ENCODE results near the gene QPCTL. TPM values are rescaled to one million over a fixed set of nuclear protein-coding genes. Genes with fewer than 3 reads are reported as not detected.

The QPCTL gene
- total and polyA plus RNA-seq, 10 of the 15 experiments (the other 5 are each of a cell fraction or from before 2014, with no cell fraction given): 1.1 to 22.6 (median 11.2) TPM

DNA sequence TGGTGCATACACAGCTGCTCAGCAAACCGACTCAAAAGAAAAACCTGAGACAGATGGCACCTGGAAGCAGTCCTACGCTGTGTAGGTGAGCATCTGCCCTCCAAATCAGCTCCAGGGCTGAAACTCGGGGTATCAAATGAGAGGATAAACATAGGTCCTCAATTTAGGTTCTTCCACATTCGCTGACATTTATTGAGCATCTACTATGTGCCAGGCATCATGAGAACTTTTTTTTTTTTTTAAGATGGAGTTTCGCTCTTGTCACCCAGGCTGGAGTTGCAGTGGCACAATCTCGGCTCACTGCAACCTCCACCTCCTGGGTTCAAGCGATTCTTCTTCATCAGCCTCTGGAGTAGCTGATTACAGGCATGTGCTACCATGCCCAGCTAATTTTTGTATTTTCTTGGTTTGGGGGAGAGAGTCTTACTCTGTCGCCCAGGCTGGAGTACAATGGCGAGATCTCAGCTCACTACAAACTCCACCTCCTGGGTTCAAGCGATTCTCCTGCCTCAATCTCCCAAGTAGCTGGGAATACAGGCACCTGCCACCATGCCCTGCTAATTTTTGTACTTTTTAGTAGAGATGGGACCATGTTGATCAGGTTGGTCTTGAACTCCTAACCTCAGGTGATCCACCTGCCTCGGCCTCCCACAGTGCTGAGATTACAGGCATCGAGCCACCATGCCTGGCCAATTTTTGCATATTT, 13.4 kb downstream of the QPCTL start:
- POLR2A ChIA-PET: interaction anchor here (0.6 to 3.5 kb wide), 8 partner anchors 9 to 211 kb away, joined by 3 to 49 read pairs (median 6); partner anchors contain the start of genes EML2, FBXO46, GIPR and QPCTL
- SMC1A ChIA-PET (ENCODE audit: uncharacterized antibody, unreplicated experiment): interaction anchor here (3.8 to 6.0 kb wide), 3 partner anchors 11 to 25 kb away, joined by 27 to 31 read pairs (median 29); partner anchors contain the start of genes FBXO46, QPCTL and SNRPD2
- Histone ChIP-seq H3K27me3 (replicated peaks in 1 of 2; ENCODE audit: control insufficient read depth in 2 of 2, insufficient read depth in 2 of 2, low read length in 1 of 2) (no peaks in the 10 kb centered on the region), H3K4me2 (ENCODE audit: control insufficient read depth, insufficient read depth) (peak overlapping the region; percentile 45; the same call in 1 of the 2 replicates), H3K4me3 (no peak overlapping the region), H4K20me1 (ENCODE audit: control insufficient read depth, insufficient read depth) (no peaks in the 10 kb centered on the region), H3K9ac (ENCODE audit: control insufficient read depth, insufficient read depth, low read length) (no peak overlapping the region), H3K79me2 (ENCODE audit: control insufficient read depth, insufficient read depth, low read length) (peaks cover 2% of the 10 kb centered on the region), H3K9me3 (replicated peaks; ENCODE audit: control insufficient read depth, insufficient read depth, low read length) (no peaks in the 10 kb centered on the region), H3K4me1 (ENCODE audit: control insufficient read depth, insufficient read depth, low read length) (peaks cover 19% of the 10 kb centered on the region), H2AFZ (ENCODE audit: control insufficient read depth, low read depth, low read length) (no peak overlapping the region), H3K27ac (ENCODE audit: control insufficient read depth, insufficient read depth) (peak overlapping the region; percentile 82), H3K36me3 (ENCODE audit: control insufficient read depth in 2 of 2, insufficient read depth in 2 of 2, low read length in 1 of 2) (peaks cover 2 to 6% of the 10 kb centered on the region in 2 experiments; a peak in 3 of 4 replicates)
- CTCF ChIA-PET: interaction anchor here (0.9 to 6.1 kb wide), 9 partner anchors 9 to 261 kb away, joined by 3 to 73 read pairs (median 3); partner anchors contain the start of genes GIPR, QPCTL and SNRPD2
- 70% methylated on average over 12 of the region's 12 CpGs for WGBS (ENCODE audit: insufficient coverage, insufficient replicate concordance, low lambda C conversion rate, missing lambda C conversion rate)
- FAIRE-seq (no peak), DNase-seq (ENCODE audit: low read depth, low spot score) (no peak), ATAC-seq (no peak)
- in situ Hi-C loops (cut with MboI): no loop called here
- RAD21 ChIA-PET (ENCODE audit: unreplicated experiment): interaction anchor here (1.1 to 4.2 kb wide), 8 partner anchors 12 to 93 kb away, joined by 3 to 25 read pairs (median 12); partner anchors contain the start of genes FBXO46, QPCTL, SIX5 and SNRPD2
- BruUV-seq (replicated peaks): no TSS peak
- intact Hi-C loops (cut with micrococcal nuclease; ENCODE audit: unreplicated experiment): loop anchor here (1.0 kb wide), 1 partner anchor 24 kb away; the partner anchor contains the start of gene FBXO46
- TF ChIP-seq FOS (IDR thresholded peaks at IDR 0.05; ENCODE audit: borderline replicate concordance, extremely low read depth, insufficient read length): no peak
- no peak for TF ChIP-seq CEBPZ (IDR thresholded peaks at IDR 0.05; ENCODE audit: low read depth, low read length)
- no peak for TF ChIP-seq KLF5 (IDR thresholded peaks at IDR 0.05; ENCODE audit: partially characterized antibody)
- no peak for TF ChIP-seq CBFB (IDR thresholded peaks at IDR 0.05; ENCODE audit: low read depth)
- TF ChIP-seq CREB1 (IDR thresholded peaks at IDR 0.05; ENCODE audit: low read depth): no peak
- TF ChIP-seq NR2C2 (IDR thresholded peaks at IDR 0.05; ENCODE audit: borderline replicate concordance, control insufficient read depth, insufficient read length, low read depth): no peak
- TF ChIP-seq HDAC2 (IDR thresholded peaks at IDR 0.05): no peak
- TF ChIP-seq, protein P1, sequence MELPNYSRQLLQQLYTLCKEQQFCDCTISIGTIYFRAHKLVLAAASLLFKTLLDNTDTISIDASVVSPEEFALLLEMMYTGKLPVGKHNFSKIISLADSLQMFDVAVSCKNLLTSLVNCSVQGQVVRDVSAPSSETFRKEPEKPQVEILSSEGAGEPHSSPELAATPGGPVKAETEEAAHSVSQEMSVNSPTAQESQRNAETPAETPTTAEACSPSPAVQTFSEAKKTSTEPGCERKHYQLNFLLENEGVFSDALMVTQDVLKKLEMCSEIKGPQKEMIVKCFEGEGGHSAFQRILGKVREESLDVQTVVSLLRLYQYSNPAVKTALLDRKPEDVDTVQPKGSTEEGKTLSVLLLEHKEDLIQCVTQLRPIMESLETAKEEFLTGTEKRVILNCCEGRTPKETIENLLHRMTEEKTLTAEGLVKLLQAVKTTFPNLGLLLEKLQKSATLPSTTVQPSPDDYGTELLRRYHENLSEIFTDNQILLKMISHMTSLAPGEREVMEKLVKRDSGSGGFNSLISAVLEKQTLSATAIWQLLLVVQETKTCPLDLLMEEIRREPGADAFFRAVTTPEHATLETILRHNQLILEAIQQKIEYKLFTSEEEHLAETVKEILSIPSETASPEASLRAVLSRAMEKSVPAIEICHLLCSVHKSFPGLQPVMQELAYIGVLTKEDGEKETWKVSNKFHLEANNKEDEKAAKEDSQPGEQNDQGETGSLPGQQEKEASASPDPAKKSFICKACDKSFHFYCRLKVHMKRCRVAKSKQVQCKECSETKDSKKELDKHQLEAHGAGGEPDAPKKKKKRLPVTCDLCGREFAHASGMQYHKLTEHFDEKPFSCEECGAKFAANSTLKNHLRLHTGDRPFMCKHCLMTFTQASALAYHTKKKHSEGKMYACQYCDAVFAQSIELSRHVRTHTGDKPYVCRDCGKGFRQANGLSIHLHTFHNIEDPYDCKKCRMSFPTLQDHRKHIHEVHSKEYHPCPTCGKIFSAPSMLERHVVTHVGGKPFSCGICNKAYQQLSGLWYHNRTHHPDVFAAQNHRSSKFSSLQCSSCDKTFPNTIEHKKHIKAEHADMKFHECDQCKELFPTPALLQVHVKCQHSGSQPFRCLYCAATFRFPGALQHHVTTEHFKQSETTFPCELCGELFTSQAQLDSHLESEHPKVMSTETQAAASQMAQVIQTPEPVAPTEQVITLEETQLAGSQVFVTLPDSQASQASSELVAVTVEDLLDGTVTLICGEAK (IDR thresholded peaks at IDR 0.05; ENCODE audit: borderline replicate concordance): no peak
- TF ChIP-seq, protein P2, sequence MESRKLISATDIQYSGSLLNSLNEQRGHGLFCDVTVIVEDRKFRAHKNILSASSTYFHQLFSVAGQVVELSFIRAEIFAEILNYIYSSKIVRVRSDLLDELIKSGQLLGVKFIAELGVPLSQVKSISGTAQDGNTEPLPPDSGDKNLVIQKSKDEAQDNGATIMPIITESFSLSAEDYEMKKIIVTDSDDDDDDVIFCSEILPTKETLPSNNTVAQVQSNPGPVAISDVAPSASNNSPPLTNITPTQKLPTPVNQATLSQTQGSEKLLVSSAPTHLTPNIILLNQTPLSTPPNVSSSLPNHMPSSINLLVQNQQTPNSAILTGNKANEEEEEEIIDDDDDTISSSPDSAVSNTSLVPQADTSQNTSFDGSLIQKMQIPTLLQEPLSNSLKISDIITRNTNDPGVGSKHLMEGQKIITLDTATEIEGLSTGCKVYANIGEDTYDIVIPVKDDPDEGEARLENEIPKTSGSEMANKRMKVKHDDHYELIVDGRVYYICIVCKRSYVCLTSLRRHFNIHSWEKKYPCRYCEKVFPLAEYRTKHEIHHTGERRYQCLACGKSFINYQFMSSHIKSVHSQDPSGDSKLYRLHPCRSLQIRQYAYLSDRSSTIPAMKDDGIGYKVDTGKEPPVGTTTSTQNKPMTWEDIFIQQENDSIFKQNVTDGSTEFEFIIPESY (IDR thresholded peaks at IDR 0.05): no peak
- 0 out of 2 replicates have a peak, but pooled peaks have one; percentile 15 for TF ChIP-seq STAT1 (conservative IDR thresholded peaks at IDR 0.05)
- no peak for TF ChIP-seq ZNF622 (IDR thresholded peaks at IDR 0.05)
- TF ChIP-seq SIN3A (IDR thresholded peaks at IDR 0.05; ENCODE audit: low read depth, low read length): no peak
